NOMO-1 (cell line): Measurements from ENCODE around the gene OR6B3.

Experiments
- DNase-seq, 2 experiments: peaks; one replicate each; lab custom pipeline; 2025; ENCODE audit not compliant: unreplicated experiment in 2 of 2; lab: John Stamatoyannopoulos, UW

Gene OR6B3

GRCh38 chr2:240053173-240054155 is at the start of gene OR6B3:
Gene OR6B3 (minus strand): TSS chr2:240053521.
- DNase-seq, result no peak

GRCh38 chr2:240098349-240098748 is 45.0 kb upstream of the OR6B3 start:
- no peak for DNase-seq

- DNase-seq, result no peak
Observed at GRCh38 chr2:240095556-240096523, 42.5 kb upstream of the OR6B3 start.

- DNase-seq, result no peak
Observed at GRCh38 chr2:240089306-240089705, 36.0 kb upstream of the OR6B3 start.

- DNase-seq, result no peak
Observed at GRCh38 chr2:240086563-240086962, 33.2 kb upstream of the OR6B3 start.

GRCh38 chr2:240078631-240079030 is 25.3 kb upstream of the OR6B3 start:
- DNase-seq, result no peak

- no peak for DNase-seq
Observed at GRCh38 chr2:240077442-240077841, 24.1 kb upstream of the OR6B3 start.

GRCh38 chr2:240074545-240074944 is 21.2 kb upstream of the OR6B3 start:
- no peak for DNase-seq

GRCh38 chr2:240070907-240071306 is 17.6 kb upstream of the OR6B3 start:
- no peak for DNase-seq

GRCh38 chr2:240069829-240070228 is 16.5 kb upstream of the OR6B3 start:
- DNase-seq, result no peak

GRCh38 chr2:240068193-240068592 is 14.9 kb upstream of the OR6B3 start:
- DNase-seq, result no peak

- no peak for DNase-seq
Observed at GRCh38 chr2:240066489-240066888, 13.2 kb upstream of the OR6B3 start.

- no peak for DNase-seq
Observed at GRCh38 chr2:240064898-240065297, 11.6 kb upstream of the OR6B3 start.

GRCh38 chr2:240060977-240061591 is 7.8 kb upstream of the OR6B3 start:
- peak in 1 of 2 experiments; percentile 50 for DNase-seq

- no peak for DNase-seq
Observed at GRCh38 chr2:240056678-240057077, 3.4 kb upstream of the OR6B3 start.

GRCh38 chr2:240055177-240055917 is 2.0 kb upstream of the OR6B3 start:
- no peak for DNase-seq

GRCh38 chr2:240052524-240052923 is 797 bp downstream of the OR6B3 start:
- no peak for DNase-seq

- DNase-seq, result no peak
Observed at GRCh38 chr2:240051697-240052096, 1.6 kb downstream of the OR6B3 start.

GRCh38 chr2:240050278-240050677 is 3.0 kb downstream of the OR6B3 start:
- no peak for DNase-seq

- DNase-seq, result no peak
Observed at GRCh38 chr2:240048237-240048636, 5.1 kb downstream of the OR6B3 start.
